Transverse colon (tissue), 4 donors: ENCODE measurements around the gene NLRC5. TPM values are rescaled to one million over a fixed set of nuclear protein-coding genes. Genes with fewer than 3 reads are reported as not detected.

Source experiments
- DNase-seq: peaks from one replicate; pipeline ENCODE4 v3.0.0-alpha.2; 2019
- H3K27ac ChIP-seq, 4 donors: fragments of 200-600 bp; sonication (generic); 2 replicates each; pipeline ENCODE4 v1.5.1; 2016 to 2018; ENCODE audit warnings: inconsistent platforms in 4 of 4
- H3K27me3 ChIP-seq: fragments of 200-600 bp; sonication (generic); 2 replicates; pipeline ENCODE4 v1.5.1; 2017; ENCODE audit warnings: inconsistent platforms
- H3K36me3 ChIP-seq, 4 donors: fragments of 200-600 bp; sonication (generic); 2 replicates each; pipeline ENCODE4 v1.5.1; 2017 to 2019; ENCODE audit warnings: inconsistent platforms in 4 of 4
- H3K4me1 ChIP-seq, 4 donors: fragments of 200-600 bp; sonication (generic); 2 replicates each; pipeline ENCODE4 v1.5.1; 2017 to 2020; ENCODE audit warnings: inconsistent platforms in 4 of 4
- H3K4me3 ChIP-seq, 4 donors: fragments of 200-600 bp; sonication (generic); 1 replicate in 1 of 4; 2 replicates in 3 of 4; pipeline versions ENCODE4 v1.5.1 to v1.6.1; 2017 to 2019; ENCODE audit warnings: inconsistent platforms in 4 of 4
- H3K9me3 ChIP-seq, 2 donors: fragments of 200-600 bp; sonication (generic); 2 replicates each; pipeline ENCODE4 v1.5.1; 2017 to 2019; ENCODE audit warnings: inconsistent platforms in 2 of 2
- EP300 ChIP-seq: sonication (generic); formaldehyde crosslinking; IDR thresholded peaks from one replicate; pipeline ENCODE4 v1.6.1; 2017; ENCODE audit warnings: antibody characterized with exemption, low read depth
- POLR2A ChIP-seq: fragments of 450-650 bp; IDR thresholded peaks from one replicate; pipeline ENCODE4 v1.6.1; 2016; ENCODE audit warnings: antibody characterized with exemption, mild to moderate bottlenecking, moderate library complexity
- POLR2AphosphoS5 ChIP-seq, 3 donors: sonication (generic); formaldehyde crosslinking; IDR thresholded peaks; one replicate each; pipeline ENCODE4 v1.6.1; 2016; ENCODE audit warnings: antibody characterized with exemption in 3 of 3
- WGBS, 2 donors: methylation state at CpG; one replicate each; pipeline ENCODE4 v1.1.5; 2018; ENCODE audit warnings: low coverage in 1 of 2; 5-methylcytosine and 5-hydroxymethylcytosine counted together
- in situ Hi-C, 4 donors: fragments of 200-750 bp; cut with MboI; loops; one replicate each; pipeline versions ENCODE4 v1.15.0 to v1.15.1; 2017; ENCODE audit warnings: low sequenced_read_pairs in 3 of 4, low pct_ligation_motif_present in 1 of 4, low pct_unique_long_range_greater_than_20kb in 1 of 4
- intact Hi-C: fragments of 100-400 bp; cut with DNase I; formaldehyde crosslinking; loops from one replicate; pipeline ENCODE4 v1.15.1; 2023; ENCODE audit warnings: low total_unique reads
- total RNA-seq, 4 donors: library from RNA; depleted of rRNA; stranded (reverse); fragments of >200 nt; gene quantifications; one replicate each; pipeline ENCODE4 v1.1.0, GENCODE V29; 2016
- TF ChIP-seq, protein P1 (sequence below), 5 experiments: fragments of 200-600 bp in 3 of 5; fragments of 450-650 bp in 2 of 5; sonication (generic) in 3 of 5; IDR thresholded peaks; 1 replicate in 2 of 5; 2 replicates in 3 of 5; pipeline ENCODE4 v1.5.1; 2016 to 2017; ENCODE audit warnings: antibody characterized with exemption in 5 of 5, inconsistent platforms in 3 of 5, mild to moderate bottlenecking in 2 of 5, moderate library complexity in 1 of 5

NLRC5 gene
- total RNA-seq, 4 donors from 2014 or later = 59.4 to 171 (median 73.6) TPM

DNA sequence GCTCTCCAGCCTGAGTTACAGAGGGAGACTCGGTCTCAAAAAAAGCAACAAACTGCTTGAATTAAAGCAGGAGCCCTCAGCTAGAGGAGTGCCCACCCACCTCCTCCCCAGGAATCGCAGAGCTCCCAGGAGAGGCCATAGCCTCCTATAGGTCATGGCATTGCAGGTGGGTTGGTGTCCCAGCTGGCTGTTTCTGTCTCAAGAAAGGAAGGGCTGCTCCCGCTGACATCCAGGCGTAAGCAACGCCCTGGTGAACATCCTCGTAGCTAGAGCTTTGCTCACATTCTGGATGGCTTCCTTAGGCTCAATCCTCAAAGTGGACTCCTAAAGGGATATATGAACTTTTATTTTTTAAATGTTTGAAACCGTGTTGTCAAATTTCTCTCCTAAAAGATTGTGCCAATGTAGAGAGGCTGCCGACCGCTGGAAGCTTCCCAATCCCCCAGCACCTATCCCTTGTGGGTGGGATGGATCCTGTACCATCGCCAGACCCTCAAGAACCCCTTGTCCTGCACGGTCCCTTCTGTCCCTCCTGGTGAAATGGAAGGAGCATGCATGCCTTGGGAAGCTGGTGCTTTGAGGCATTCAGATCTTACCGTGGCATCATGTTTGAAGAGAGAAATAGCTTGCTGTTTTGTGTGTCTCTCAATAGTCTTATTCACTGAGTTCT, 5.9 kb downstream of the NLRC5 start:
- 89% methylated on average over 12 of the region's 12 CpGs; no CpG with 5 or more reads in 1 of the 2 donors for WGBS, 2 donors
- Histone ChIP-seq H3K27ac (no peak overlapping the region), H3K4me1 (peaks cover 19 to 46% (median 27%) of the 10 kb centered on the region in 4 donors), H3K27me3 (no peaks in the 10 kb centered on the region), H3K9me3 (no peaks in the 10 kb centered on the region), H3K4me3 (no peak overlapping the region), H3K36me3 (no peaks in the 10 kb centered on the region)
- DNase-seq = no peak
- intact Hi-C loops (no loop called here), in situ Hi-C loops (no loop called here)
- TF ChIP-seq, protein P1, sequence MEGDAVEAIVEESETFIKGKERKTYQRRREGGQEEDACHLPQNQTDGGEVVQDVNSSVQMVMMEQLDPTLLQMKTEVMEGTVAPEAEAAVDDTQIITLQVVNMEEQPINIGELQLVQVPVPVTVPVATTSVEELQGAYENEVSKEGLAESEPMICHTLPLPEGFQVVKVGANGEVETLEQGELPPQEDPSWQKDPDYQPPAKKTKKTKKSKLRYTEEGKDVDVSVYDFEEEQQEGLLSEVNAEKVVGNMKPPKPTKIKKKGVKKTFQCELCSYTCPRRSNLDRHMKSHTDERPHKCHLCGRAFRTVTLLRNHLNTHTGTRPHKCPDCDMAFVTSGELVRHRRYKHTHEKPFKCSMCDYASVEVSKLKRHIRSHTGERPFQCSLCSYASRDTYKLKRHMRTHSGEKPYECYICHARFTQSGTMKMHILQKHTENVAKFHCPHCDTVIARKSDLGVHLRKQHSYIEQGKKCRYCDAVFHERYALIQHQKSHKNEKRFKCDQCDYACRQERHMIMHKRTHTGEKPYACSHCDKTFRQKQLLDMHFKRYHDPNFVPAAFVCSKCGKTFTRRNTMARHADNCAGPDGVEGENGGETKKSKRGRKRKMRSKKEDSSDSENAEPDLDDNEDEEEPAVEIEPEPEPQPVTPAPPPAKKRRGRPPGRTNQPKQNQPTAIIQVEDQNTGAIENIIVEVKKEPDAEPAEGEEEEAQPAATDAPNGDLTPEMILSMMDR (IDR thresholded peaks at IDR 0.05) = no peak

- H3K4me3 ChIP-seq = no peak overlapping the region
- no peaks in the 10 kb centered on the region for H3K27me3 ChIP-seq
- TF ChIP-seq, protein P1 (IDR thresholded peaks at IDR 0.05) = no peak
- TF ChIP-seq POLR2A (no peak), EP300 (no peak), POLR2AphosphoS5 (IDR thresholded peaks at IDR 0.05) (no peak)
- H3K9me3 ChIP-seq = no peaks in the 10 kb centered on the region
- 96% methylated on average over 5 of the region's 5 CpGs; no CpG with 5 or more reads in 1 of the 2 donors for WGBS, 2 donors
- H3K27ac ChIP-seq = no peak overlapping the region
- H3K4me1 ChIP-seq = peaks cover 7 to 34% (median 12%) of the 10 kb centered on the region in 4 donors
- in situ Hi-C loops = no loop called here
- DNase-seq = no peak
- intact Hi-C loops = no loop called here
- no peaks in the 10 kb centered on the region for H3K36me3 ChIP-seq
Observed at GRCh38 chr16:56997264-56997663, 7.9 kb downstream of the NLRC5 start.

GRCh38 chr16:56997931-56998330, 8.6 kb downstream of the NLRC5 start:
- 59 to 75% methylated on average over 1 to 3 of the region's 3 CpGs for WGBS, 2 donors
- H3K4me3 ChIP-seq = no peak overlapping the region
- no peak overlapping the region for H3K27ac ChIP-seq
- H3K36me3 ChIP-seq = no peaks in the 10 kb centered on the region
- no peak for DNase-seq
- in situ Hi-C loops = no loop called here
- no peaks in the 10 kb centered on the region for H3K9me3 ChIP-seq
- H3K4me1 ChIP-seq = peaks cover 3 to 28% (median 7%) of the 10 kb centered on the region in 4 donors
- intact Hi-C loops = no loop called here
- no peak for TF ChIP-seq POLR2A
- no peak for TF ChIP-seq POLR2AphosphoS5 (IDR thresholded peaks at IDR 0.05)
- TF ChIP-seq EP300 = no peak
- TF ChIP-seq, protein P1 (IDR thresholded peaks at IDR 0.05) = no peak
- H3K27me3 ChIP-seq = no peaks in the 10 kb centered on the region

DNA sequence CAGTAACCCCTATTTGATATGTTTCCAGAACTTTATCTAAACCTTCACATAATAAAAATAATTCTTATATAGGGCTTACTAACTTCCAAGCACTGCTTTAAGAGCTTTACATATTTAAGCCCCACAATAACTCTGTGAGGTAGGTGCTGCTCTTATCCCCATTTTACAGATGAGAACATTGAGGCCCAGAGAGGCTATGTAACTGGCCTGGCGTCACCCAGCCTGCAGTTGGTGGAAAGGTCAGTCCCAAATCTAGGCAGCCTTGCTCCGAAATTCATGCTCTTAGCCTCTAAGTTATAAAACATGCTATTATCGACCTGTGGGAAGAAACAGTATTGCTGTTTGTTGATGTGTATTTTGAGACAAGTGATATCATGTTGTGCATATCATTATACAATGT, 9.0 kb downstream of the NLRC5 start:
- Histone ChIP-seq H3K4me3 (no peak overlapping the region), H3K27ac (no peak overlapping the region), H3K9me3 (no peaks in the 10 kb centered on the region), H3K36me3 (no peaks in the 10 kb centered on the region), H3K4me1 (peaks cover 3 to 26% (median 6%) of the 10 kb centered on the region in 4 donors), H3K27me3 (no peaks in the 10 kb centered on the region)
- in situ Hi-C loops = no loop called here
- WGBS, 2 donors = 91 to 95% methylated on average over 3 of the region's 3 CpGs
- intact Hi-C loops = no loop called here
- DNase-seq = no peak
- TF ChIP-seq POLR2AphosphoS5 (IDR thresholded peaks at IDR 0.05) (no peak), EP300 (no peak), POLR2A (no peak)
- TF ChIP-seq, protein P1 (IDR thresholded peaks at IDR 0.05) = no peak
